Ascending aorta (tissue), 2 donors: ENCODE measurements around the gene ZNF346. TPM values are rescaled to one million over a fixed set of nuclear protein-coding genes. Genes with fewer than 3 reads are reported as not detected.

Source experiments
- DNase-seq, 2 donors: peaks; one replicate each; pipeline ENCODE4 v3.0.0-alpha.2; 2019; ENCODE audit warnings: low spot score in 2 of 2
- H3K27ac ChIP-seq, 2 donors: fragments of 200-600 bp; sonication (generic); one replicate each; pipeline ENCODE4 v1.5.1; 2016 to 2017; ENCODE audit warnings: mild to moderate bottlenecking in 1 of 2
- H3K27me3 ChIP-seq: fragments of 200-600 bp; sonication (generic); one replicate; pipeline ENCODE4 v1.5.1; 2017
- H3K36me3 ChIP-seq, 2 donors: fragments of 200-600 bp; sonication (generic); one replicate each; pipeline ENCODE4 v1.5.1; 2016
- H3K4me1 ChIP-seq, 2 donors: fragments of 200-600 bp; sonication (generic); one replicate each; pipeline ENCODE4 v1.5.1; 2016 to 2017; ENCODE audit warnings: mild to moderate bottlenecking in 1 of 2
- H3K4me3 ChIP-seq, 2 donors: fragments of 200-600 bp; sonication (generic); one replicate each; pipeline ENCODE4 v1.5.1; 2016 to 2017; ENCODE audit warnings: mild to moderate bottlenecking in 1 of 2
- H3K9me3 ChIP-seq, 2 donors: fragments of 200-600 bp; sonication (generic); one replicate each; pipeline ENCODE4 v1.5.1; 2016
- CTCF ChIP-seq, 3 experiments: fragments of 200-600 bp in 2 of 3; fragments of 450-650 bp in 1 of 3; sonication (generic) in 2 of 3; IDR thresholded peaks; one replicate each; pipeline ENCODE4 v1.5.1; 2016 to 2019; ENCODE audit warnings: antibody characterized with exemption in 3 of 3, mild to moderate bottlenecking in 1 of 3, moderate library complexity in 1 of 3
- intact Hi-C: fragments of 100-400 bp; cut with DNase I; formaldehyde crosslinking; loops from one replicate; pipeline ENCODE4 v1.15.1; 2023
- total RNA-seq: library from RNA; depleted of rRNA; stranded (reverse); fragments of >200 nt; gene quantifications from one replicate; pipeline ENCODE4 v1.1.0, GENCODE V29; 2016

Gene ZNF346
- total RNA-seq, 1 donor from 2014 or later = 30.5 TPM

- no peak for DNase-seq
- intact Hi-C loops = no loop called here
- TF ChIP-seq CTCF (IDR thresholded peaks at IDR 0.05) = no peak
- Histone ChIP-seq H3K4me1 (no peaks in the 10 kb centered on the region), H3K9me3 (no peaks in the 10 kb centered on the region), H3K27me3 (no peaks in the 10 kb centered on the region), H3K36me3 (no peaks in the 10 kb centered on the region), H3K4me3 (no peak overlapping the region), H3K27ac (no peak overlapping the region)
Observed at GRCh38 chr5:177093082-177093712, 70.7 kb downstream of the ZNF346 start.

- no peak for TF ChIP-seq CTCF (IDR thresholded peaks at IDR 0.05)
- Histone ChIP-seq H3K36me3 (no peaks in the 10 kb centered on the region), H3K4me1 (no peaks in the 10 kb centered on the region), H3K27ac (no peak overlapping the region), H3K4me3 (no peak overlapping the region), H3K27me3 (no peaks in the 10 kb centered on the region), H3K9me3 (no peaks in the 10 kb centered on the region)
- intact Hi-C loops = no loop called here
- no peak for DNase-seq
Observed at GRCh38 chr5:177093803-177094202, 71.3 kb downstream of the ZNF346 start.

- H3K27me3 ChIP-seq = no peaks in the 10 kb centered on the region
- H3K27ac ChIP-seq = no peak overlapping the region
- no peaks in the 10 kb centered on the region for H3K36me3 ChIP-seq
- no peak for TF ChIP-seq CTCF (IDR thresholded peaks at IDR 0.05)
- no peaks in the 10 kb centered on the region for H3K9me3 ChIP-seq
- H3K4me3 ChIP-seq = no peak overlapping the region
- intact Hi-C loops = no loop called here
- no peaks in the 10 kb centered on the region for H3K4me1 ChIP-seq
- no peak for DNase-seq
Observed at GRCh38 chr5:177094224-177095087, 72.0 kb downstream of the ZNF346 start.

GRCh38 chr5:177095088-177095669, 72.7 kb downstream of the ZNF346 start:
- intact Hi-C loops = no loop called here
- TF ChIP-seq CTCF (IDR thresholded peaks at IDR 0.05) = no peak
- H3K27ac ChIP-seq = no peak overlapping the region

GRCh38 chr5:177096162-177097015, 73.9 kb downstream of the ZNF346 start:
- no peak for DNase-seq
- H3K27me3 ChIP-seq = no peaks in the 10 kb centered on the region
- H3K4me3 ChIP-seq = no peak overlapping the region
- H3K4me1 ChIP-seq = no peaks in the 10 kb centered on the region
- no peaks in the 10 kb centered on the region for H3K36me3 ChIP-seq
- H3K9me3 ChIP-seq = no peaks in the 10 kb centered on the region
- H3K27ac ChIP-seq = no peak overlapping the region
- no peak for TF ChIP-seq CTCF (IDR thresholded peaks at IDR 0.05)
- intact Hi-C loops = no loop called here

More at GRCh38 chr5:177095088-177095669, 72.7 kb downstream of the ZNF346 start:
- no peak for DNase-seq
- Histone ChIP-seq H3K4me1 (no peaks in the 10 kb centered on the region), H3K9me3 (no peaks in the 10 kb centered on the region), H3K36me3 (no peaks in the 10 kb centered on the region), H3K4me3 (no peak overlapping the region), H3K27me3 (no peaks in the 10 kb centered on the region)
